B cell (primary cell): ENCODE measurements around the gene MAB21L4. TPM values are rescaled to one million over a fixed set of nuclear protein-coding genes. Genes with fewer than 3 reads are reported as not detected.

Source experiments
- ATAC-seq: fragments of 200-7000 bp; cut with Tn5 transposase; one replicate; pipeline ENCODE4 v1.10.0; 2021; ENCODE audit warnings: low read depth, mild to moderate bottlenecking, moderate number of reproducible peaks, moderate library complexity
- CTCF ChIA-PET: fragments of 350-600 bp; sonication (Branson Sonifier 250); formaldehyde crosslinking; loops from one replicate; lab custom pipeline; 2021; ENCODE audit warnings: antibody characterized with exemption, inconsistent platforms; lab: Charles Lee
- POLR2A ChIA-PET: fragments of 350-600 bp; sonication (Branson Sonifier 250); formaldehyde crosslinking; loops from one replicate; lab custom pipeline; 2021; ENCODE audit warnings: antibody characterized with exemption; lab: Charles Lee
- DNase-seq: peaks from one replicate; pipeline ENCODE4 v3.0.0; 2013
- H2AFZ ChIP-seq: 2 replicates; pipeline ENCODE4 v1.6.1; 2012; ENCODE audit warnings: mild to moderate bottlenecking, low read depth, low read length; ENCODE audit not compliant: insufficient read depth, poor library complexity, severe bottlenecking
- H3K27ac ChIP-seq, 2 donors: 1 replicate in 1 of 2; 2 replicates in 1 of 2; pipeline ENCODE4 v1.5.1; 2012 to 2013; ENCODE audit warnings: low read length in 2 of 2, mild to moderate bottlenecking in 2 of 2, moderate library complexity in 1 of 2
- H3K27me3 ChIP-seq, 4 experiments: fragments of 200-600 bp in 1 of 4; sonication (generic) in 1 of 4; replicated peaks in 1 of 4; 1 replicate in 2 of 4; 2 replicates in 2 of 4; pipeline versions ENCODE4 v1.6.1 to v1.7.0; 2013 to 2016; ENCODE audit warnings: low read length in 3 of 4, mild to moderate bottlenecking in 2 of 4, mixed read lengths in 1 of 4, moderate library complexity in 1 of 4; ENCODE audit not compliant: insufficient read depth in 4 of 4, control insufficient read depth in 3 of 4; ENCODE audit errors: control extremely low read depth in 1 of 4
- H3K36me3 ChIP-seq, 2 experiments: replicated peaks in 1 of 2; 1 replicate in 1 of 2; 2 replicates in 1 of 2; pipeline versions ENCODE4 v1.6.1 to v1.7.1; 2013; ENCODE audit warnings: low read length in 1 of 2; ENCODE audit not compliant: insufficient read depth in 2 of 2, control insufficient read depth in 1 of 2; ENCODE audit errors: control extremely low read depth in 1 of 2, extremely low read depth in 1 of 2
- H3K4me1 ChIP-seq, 2 donors: fragments of 200-600 bp in 1 of 2; sonication (generic) in 1 of 2; 1 replicate in 1 of 2; 2 replicates in 1 of 2; pipeline versions ENCODE4 v1.5.1 to v1.6.1; 2013 to 2017; ENCODE audit warnings: low read length in 2 of 2; ENCODE audit not compliant: control insufficient read depth in 2 of 2, insufficient read depth in 2 of 2
- H3K4me2 ChIP-seq: replicated peaks from 2 replicates; pipeline ENCODE3; 2012; ENCODE audit warnings: mild to moderate bottlenecking, low read depth, low read length; ENCODE audit not compliant: poor library complexity, severe bottlenecking
- H3K4me3 ChIP-seq, 5 experiments: fragments of 200-600 bp in 1 of 5; sonication (generic) in 1 of 5; 1 replicate in 3 of 5; 2 replicates in 2 of 5; pipeline versions ENCODE4 v1.5.1 to v1.7.0; 2011 to 2016; ENCODE audit warnings: low read length in 4 of 5, mild to moderate bottlenecking in 4 of 5, low read depth in 2 of 5, control low read depth in 1 of 5, moderate library complexity in 1 of 5; ENCODE audit not compliant: insufficient read depth in 1 of 5; ENCODE audit errors: control extremely low read depth in 1 of 5, extremely low read depth in 1 of 5
- H3K79me2 ChIP-seq: fragments of 200-600 bp; sonication (generic); one replicate; pipeline ENCODE4 v1.6.0; 2016; ENCODE audit warnings: low read length; ENCODE audit not compliant: control insufficient read depth, insufficient read depth
- H3K9ac ChIP-seq: fragments of 200-600 bp; sonication (generic); 2 replicates; pipeline ENCODE4 v1.6.1; 2017; ENCODE audit warnings: mild to moderate bottlenecking, low read length, moderate library complexity
- H3K9me3 ChIP-seq, 3 donors: one replicate each; pipeline versions ENCODE4 v1.6.1 to v1.7.1; 2013; ENCODE audit warnings: low read length in 2 of 3; ENCODE audit not compliant: control insufficient read depth in 2 of 3, insufficient read depth in 1 of 3; ENCODE audit errors: control extremely low read depth in 1 of 3
- H4K20me1 ChIP-seq: 2 replicates; pipeline ENCODE4 v1.6.0; 2012; ENCODE audit warnings: mild to moderate bottlenecking, low read length; ENCODE audit not compliant: insufficient read depth, control insufficient read depth, poor library complexity, severe bottlenecking
- H3K27ac Mint-ChIP-seq: one replicate; pipeline ENCODE4 v1.8.0; 2021; ENCODE audit warnings: mixed read lengths
- H3K27me3 Mint-ChIP-seq: one replicate; pipeline ENCODE4 v1.8.0; 2021; ENCODE audit warnings: mixed read lengths
- H3K4me1 Mint-ChIP-seq: one replicate; pipeline ENCODE4 v1.8.0; 2021; ENCODE audit warnings: mixed read lengths
- H3K4me3 Mint-ChIP-seq: one replicate; pipeline ENCODE4 v1.8.0; 2021; ENCODE audit warnings: mixed read lengths
- H3K9me3 Mint-ChIP-seq: one replicate; pipeline ENCODE4 v1.8.0; 2022; ENCODE audit warnings: mixed read lengths; ENCODE audit not compliant: insufficient read depth
- EZH2 ChIP-seq: IDR thresholded peaks from 2 replicates; pipeline ENCODE4 v1.6.1; 2012; ENCODE audit warnings: borderline replicate concordance, low read depth, mild to moderate bottlenecking, moderate library complexity, low read length; ENCODE audit not compliant: insufficient read depth, poor library complexity, severe bottlenecking
- WGBS: methylation state at CpG from one replicate; pipeline ENCODE4 v1.1.5; 2013; ENCODE audit warnings: missing lambda C conversion rate; ENCODE audit not compliant: insufficient coverage; 5-methylcytosine and 5-hydroxymethylcytosine counted together
- intact Hi-C: fragments of 100-400 bp; cut with micrococcal nuclease; formaldehyde crosslinking; loops from one replicate; pipeline ENCODE4 v1.10.0; 2022
- polyA plus RNA-seq: library from polyadenylated mRNA; depleted of rRNA; stranded (reverse); fragments of >200 nt; gene quantifications from 2 replicates; pipeline ENCODE4 v1.2.3, GENCODE V29; 2012
- total RNA-seq, 2 donors: library from RNA; stranded (reverse); fragments of 120-200 nt in 1 of 2; gene quantifications; 1 replicate in 1 of 2; 2 replicates in 1 of 2; pipeline versions ENCODE4 v1.2.3 to v1.2.4, GENCODE V29; 2013 to 2022
- TF ChIP-seq, protein P1 (sequence below): fragments of 200-600 bp; IDR thresholded peaks from one replicate; pipeline ENCODE4 v1.8.0; 2022; ENCODE audit warnings: antibody characterized with exemption, mild to moderate bottlenecking

The MAB21L4 gene
- total and polyA plus RNA-seq, 2 donors (not counting 1 experiment from before 2014, with no cell fraction given): not detected

DNA sequence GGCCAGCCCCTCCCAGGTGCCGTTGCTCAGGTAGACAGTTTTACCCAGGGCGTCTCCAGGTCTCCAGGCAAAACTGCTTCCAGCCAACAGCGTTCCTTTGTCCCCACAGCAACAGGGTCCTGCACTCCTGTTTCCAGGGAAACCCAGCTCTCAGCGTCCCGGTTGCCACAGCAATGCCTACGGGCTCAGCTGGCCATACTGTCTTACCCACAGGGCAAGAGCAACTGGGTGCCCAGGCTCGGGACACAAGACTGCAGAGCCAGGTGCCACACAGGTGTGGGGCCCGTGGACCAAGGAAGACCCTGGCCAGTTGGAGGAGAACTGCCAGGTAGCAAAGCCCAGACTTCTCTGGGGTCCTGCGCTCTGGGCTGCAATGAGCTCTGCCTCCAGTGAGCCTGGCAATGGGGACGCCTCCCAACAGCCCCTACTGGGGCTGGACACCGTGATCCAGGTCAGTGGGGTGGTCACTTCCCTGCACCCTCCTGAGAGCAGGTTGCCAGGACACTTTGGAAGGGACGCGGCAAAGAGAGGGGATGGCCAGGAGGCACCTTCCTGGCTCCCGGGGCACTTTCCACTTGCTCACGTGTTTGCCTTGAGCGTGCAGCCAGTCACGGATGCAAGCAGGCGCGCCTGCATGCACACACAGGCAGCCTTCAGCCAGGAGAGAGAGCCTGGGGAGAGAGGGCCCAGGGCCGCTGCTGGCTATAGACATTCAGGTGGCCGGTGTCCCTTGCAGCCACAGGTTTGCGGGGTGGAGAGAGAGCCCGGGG is 10.4 kb upstream of the MAB21L4 start, which contains the start of gene CROCC2:
Gene CROCC2 (plus strand): TSS at position 196 of the 770 bp plus-strand sequence. CDS start 178 bp downstream, at position 374.
- ATAC-seq: no peak
- peaks cover 0 to 5% (median 0%) of the 10 kb centered on the region in 4 experiments for H3K27me3 ChIP-seq
- no peak for TF ChIP-seq EZH2
- TF ChIP-seq, protein P1, sequence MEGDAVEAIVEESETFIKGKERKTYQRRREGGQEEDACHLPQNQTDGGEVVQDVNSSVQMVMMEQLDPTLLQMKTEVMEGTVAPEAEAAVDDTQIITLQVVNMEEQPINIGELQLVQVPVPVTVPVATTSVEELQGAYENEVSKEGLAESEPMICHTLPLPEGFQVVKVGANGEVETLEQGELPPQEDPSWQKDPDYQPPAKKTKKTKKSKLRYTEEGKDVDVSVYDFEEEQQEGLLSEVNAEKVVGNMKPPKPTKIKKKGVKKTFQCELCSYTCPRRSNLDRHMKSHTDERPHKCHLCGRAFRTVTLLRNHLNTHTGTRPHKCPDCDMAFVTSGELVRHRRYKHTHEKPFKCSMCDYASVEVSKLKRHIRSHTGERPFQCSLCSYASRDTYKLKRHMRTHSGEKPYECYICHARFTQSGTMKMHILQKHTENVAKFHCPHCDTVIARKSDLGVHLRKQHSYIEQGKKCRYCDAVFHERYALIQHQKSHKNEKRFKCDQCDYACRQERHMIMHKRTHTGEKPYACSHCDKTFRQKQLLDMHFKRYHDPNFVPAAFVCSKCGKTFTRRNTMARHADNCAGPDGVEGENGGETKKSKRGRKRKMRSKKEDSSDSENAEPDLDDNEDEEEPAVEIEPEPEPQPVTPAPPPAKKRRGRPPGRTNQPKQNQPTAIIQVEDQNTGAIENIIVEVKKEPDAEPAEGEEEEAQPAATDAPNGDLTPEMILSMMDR: no peak
- intact Hi-C loops: no loop called here
- no peaks in the 10 kb centered on the region for H3K9me3 ChIP-seq
- H3K36me3 ChIP-seq: no peaks in the 10 kb centered on the region
- no peak within 1 kb of the TSS for H3K4me3 Mint-ChIP-seq
- POLR2A ChIA-PET: no interaction called here
- H3K9me3 Mint-ChIP-seq: no peaks in the 10 kb centered on the region
- H3K79me2 ChIP-seq: no peaks in the 10 kb centered on the region
- H3K9ac ChIP-seq: no peak within 1 kb of the TSS
- H3K27ac ChIP-seq: no peak within 1 kb of the TSS
- H3K27ac Mint-ChIP-seq: no peak within 1 kb of the TSS
- no peak for DNase-seq
- CTCF ChIA-PET: no interaction called here
- H3K4me1 Mint-ChIP-seq: no peaks in the 10 kb centered on the region
- peaks cover 8% of the 10 kb centered on the region for H3K27me3 Mint-ChIP-seq
- no peaks in the 10 kb centered on the region for H4K20me1 ChIP-seq
- 84% methylated on average over 20 of the region's 23 CpGs for WGBS
- no peak within 1 kb of the TSS for H2AFZ ChIP-seq
- no peak within 1 kb of the TSS for H3K4me3 ChIP-seq
- H3K4me1 ChIP-seq: no peaks in the 10 kb centered on the region
- no peak within 1 kb of the TSS for H3K4me2 ChIP-seq

GRCh38 chr2:240905176-240905781 is 9.3 kb upstream of the MAB21L4 start:
- no peak overlapping the region for H3K27ac Mint-ChIP-seq
- Histone ChIP-seq H3K79me2 (no peaks in the 10 kb centered on the region), H4K20me1 (no peaks in the 10 kb centered on the region), H3K4me2 (no peak overlapping the region), H3K27ac (no peak overlapping the region), H3K27me3 (peaks cover 0 to 5% (median 0%) of the 10 kb centered on the region in 4 experiments), H3K4me3 (no peak overlapping the region), H2AFZ (no peak overlapping the region), H3K9ac (no peak overlapping the region), H3K36me3 (no peaks in the 10 kb centered on the region), H3K4me1 (no peaks in the 10 kb centered on the region), H3K9me3 (no peaks in the 10 kb centered on the region)
- CTCF ChIA-PET: no interaction called here
- TF ChIP-seq EZH2: no peak
- TF ChIP-seq, protein P1: no peak
- intact Hi-C loops: no loop called here
- no peak for DNase-seq
- POLR2A ChIA-PET: no interaction called here
- WGBS: 40% methylated on average over 13 of the region's 13 CpGs
- H3K27me3 Mint-ChIP-seq: peaks cover 3% of the 10 kb centered on the region
- H3K4me3 Mint-ChIP-seq: no peak overlapping the region
- H3K9me3 Mint-ChIP-seq: no peaks in the 10 kb centered on the region
- no peak for ATAC-seq
- no peaks in the 10 kb centered on the region for H3K4me1 Mint-ChIP-seq
